Measurements from ENCODE around the gene LHX5. TPM values are rescaled to one million over a fixed set of nuclear protein-coding genes. Genes with fewer than 3 reads are reported as not detected.

LHX5 gene
- total RNA-seq, 4 donors from 2014 or later, result not detected

DNA sequence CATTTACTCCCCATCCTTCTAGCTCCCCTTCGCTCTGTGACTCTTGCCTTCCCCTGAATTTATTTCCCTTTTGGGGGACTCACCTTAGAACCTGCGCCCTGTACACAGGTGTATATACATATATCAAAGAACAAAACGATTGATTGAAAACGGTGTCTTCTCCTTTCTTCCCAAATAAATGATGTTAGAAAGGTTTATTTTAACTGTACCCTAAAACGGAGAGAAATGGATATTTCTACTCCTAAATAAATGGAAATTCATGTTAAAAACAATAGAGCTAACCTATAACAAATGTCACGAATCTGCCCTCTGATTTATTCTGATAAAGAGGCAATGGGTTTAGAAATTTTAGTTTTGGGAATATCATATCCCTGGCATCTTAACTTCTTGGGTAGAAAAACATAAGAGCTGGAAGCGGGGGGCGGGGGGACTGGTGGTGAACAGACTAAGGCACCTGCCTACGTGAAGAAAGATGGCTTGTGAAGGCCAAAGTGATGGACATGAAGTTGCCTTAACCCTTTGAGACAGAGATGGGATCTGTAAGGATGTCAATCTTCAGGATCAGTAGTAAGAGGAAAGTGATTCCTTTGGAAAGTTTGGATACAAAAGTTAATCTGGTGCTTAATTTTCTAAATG lies 8.8 kb upstream of the LHX5 start:
- TF ChIP-seq, protein P1, sequence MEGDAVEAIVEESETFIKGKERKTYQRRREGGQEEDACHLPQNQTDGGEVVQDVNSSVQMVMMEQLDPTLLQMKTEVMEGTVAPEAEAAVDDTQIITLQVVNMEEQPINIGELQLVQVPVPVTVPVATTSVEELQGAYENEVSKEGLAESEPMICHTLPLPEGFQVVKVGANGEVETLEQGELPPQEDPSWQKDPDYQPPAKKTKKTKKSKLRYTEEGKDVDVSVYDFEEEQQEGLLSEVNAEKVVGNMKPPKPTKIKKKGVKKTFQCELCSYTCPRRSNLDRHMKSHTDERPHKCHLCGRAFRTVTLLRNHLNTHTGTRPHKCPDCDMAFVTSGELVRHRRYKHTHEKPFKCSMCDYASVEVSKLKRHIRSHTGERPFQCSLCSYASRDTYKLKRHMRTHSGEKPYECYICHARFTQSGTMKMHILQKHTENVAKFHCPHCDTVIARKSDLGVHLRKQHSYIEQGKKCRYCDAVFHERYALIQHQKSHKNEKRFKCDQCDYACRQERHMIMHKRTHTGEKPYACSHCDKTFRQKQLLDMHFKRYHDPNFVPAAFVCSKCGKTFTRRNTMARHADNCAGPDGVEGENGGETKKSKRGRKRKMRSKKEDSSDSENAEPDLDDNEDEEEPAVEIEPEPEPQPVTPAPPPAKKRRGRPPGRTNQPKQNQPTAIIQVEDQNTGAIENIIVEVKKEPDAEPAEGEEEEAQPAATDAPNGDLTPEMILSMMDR (IDR thresholded peaks at IDR 0.05), result no peak
- TF ChIP-seq POLR2A (IDR thresholded peaks at IDR 0.05), result no peak
- H3K4me3 ChIP-seq (ENCODE audit: low read depth, poor library complexity, severe bottlenecking), result no peak overlapping the region
- no peak for DNase-seq (ENCODE audit: low spot score in 2 of 2)
- intact Hi-C loops (cut with DNase I; ENCODE audit: low total_unique reads), result no loop called here
- 19 to 22% methylated on average over 9 of the region's 9 CpGs for WGBS, 2 donors

DNA sequence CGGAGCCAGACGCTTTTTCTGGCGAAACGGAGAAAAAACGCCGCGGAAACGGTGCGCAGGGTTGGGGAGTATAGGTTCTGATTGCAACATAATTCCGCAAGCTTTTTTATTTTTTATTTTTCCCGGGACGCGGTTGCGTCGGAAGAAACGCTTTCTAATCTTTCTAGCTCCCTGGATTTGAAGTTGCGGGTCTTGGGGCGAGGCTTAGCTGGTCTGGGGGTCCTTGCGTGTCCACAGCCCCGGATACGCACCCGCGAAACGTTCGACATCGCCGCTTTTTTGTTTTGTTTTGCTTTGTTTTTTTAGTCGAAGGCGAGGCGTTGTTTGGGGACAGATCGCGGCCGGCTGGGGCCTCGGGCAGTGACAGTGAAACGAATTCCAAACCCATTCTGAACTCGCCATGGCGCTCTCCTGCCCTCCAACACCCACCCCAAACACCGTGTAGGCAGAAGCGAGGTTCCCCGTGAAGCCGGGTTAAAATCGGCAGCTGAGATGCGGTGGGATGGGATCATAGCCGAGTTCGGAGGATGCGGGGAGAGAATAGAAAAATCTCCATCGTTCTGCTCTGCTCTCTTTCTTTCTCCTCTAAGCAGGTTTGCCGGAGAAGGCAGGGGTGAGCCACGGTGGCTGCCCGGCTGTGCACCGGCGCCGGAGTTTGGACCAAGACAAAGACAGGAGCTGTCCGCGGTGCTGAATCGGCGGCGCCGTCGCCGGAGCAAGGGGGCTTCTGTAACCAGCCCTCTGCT lies 8.1 kb upstream of the LHX5 start:
- intact Hi-C loops (cut with DNase I; ENCODE audit: low total_unique reads), result no loop called here
- TF ChIP-seq POLR2A (IDR thresholded peaks at IDR 0.05), result no peak
- TF ChIP-seq, protein P1 (IDR thresholded peaks at IDR 0.05), result no peak
- 3 to 5% methylated on average over 61 of the region's 61 CpGs for WGBS, 2 donors
- no peak overlapping the region for H3K4me3 ChIP-seq (ENCODE audit: low read depth, poor library complexity, severe bottlenecking)
- no peak for DNase-seq (ENCODE audit: low spot score in 2 of 2)

- H3K4me3 ChIP-seq (ENCODE audit: low read depth, poor library complexity, severe bottlenecking), result no peak overlapping the region
- WGBS, 2 donors, result 3% methylated on average over 11 of the region's 11 CpGs
- DNase-seq (ENCODE audit: low spot score in 2 of 2), result no peak
- TF ChIP-seq, protein P1 (IDR thresholded peaks at IDR 0.05), result no peak
- TF ChIP-seq POLR2A (IDR thresholded peaks at IDR 0.05), result no peak
- intact Hi-C loops (cut with DNase I; ENCODE audit: low total_unique reads), result no loop called here
Measured at GRCh38 chr12:113479216-113479589, 7.5 kb upstream of the LHX5 start.

- intact Hi-C loops (cut with DNase I; ENCODE audit: low total_unique reads), result no loop called here
- no peak for DNase-seq (ENCODE audit: low spot score in 2 of 2)
- WGBS, 2 donors, result 4% methylated on average over 34 to 41 of the region's 41 CpGs
Measured at GRCh38 chr12:113478351-113479011, 6.8 kb upstream of the LHX5 start.

DNA sequence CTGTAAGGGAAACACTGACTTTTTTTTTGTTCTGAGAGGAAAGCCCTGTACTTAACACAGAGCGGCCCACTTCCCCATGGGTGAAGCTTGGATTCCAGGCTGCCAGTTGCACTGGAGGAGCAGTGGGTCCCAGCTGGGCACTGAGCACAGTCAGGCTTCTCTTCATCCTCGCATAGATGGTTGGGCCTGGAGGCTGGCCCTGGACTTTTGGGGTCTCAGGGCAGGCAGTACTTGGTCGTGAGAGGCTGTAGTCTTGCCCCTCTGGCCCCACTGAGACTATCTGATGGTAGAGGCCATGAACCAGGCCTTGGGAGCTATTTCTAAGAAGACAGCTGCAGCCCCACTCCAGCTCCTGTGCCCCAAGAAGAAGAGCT lies 6.2 kb upstream of the LHX5 start:
- 2 to 9% methylated on average over 3 of the region's 3 CpGs for WGBS, 2 donors
- H3K4me3 ChIP-seq (ENCODE audit: low read depth, poor library complexity, severe bottlenecking), result no peak overlapping the region
- intact Hi-C loops (cut with DNase I; ENCODE audit: low total_unique reads), result no loop called here
- DNase-seq (ENCODE audit: low spot score in 2 of 2), result no peak
- TF ChIP-seq, protein P1 (IDR thresholded peaks at IDR 0.05), result no peak
- TF ChIP-seq POLR2A (IDR thresholded peaks at IDR 0.05), result no peak

More at GRCh38 chr12:113478351-113479011, 6.8 kb upstream of the LHX5 start:
- TF ChIP-seq POLR2A (IDR thresholded peaks at IDR 0.05), result no peak
- TF ChIP-seq, protein P1 (IDR thresholded peaks at IDR 0.05), result no peak
- H3K4me3 ChIP-seq (ENCODE audit: low read depth, poor library complexity, severe bottlenecking), result no peak overlapping the region
